ENCODE data around the gene CRYBG1.

The CRYBG1 gene, protein sequence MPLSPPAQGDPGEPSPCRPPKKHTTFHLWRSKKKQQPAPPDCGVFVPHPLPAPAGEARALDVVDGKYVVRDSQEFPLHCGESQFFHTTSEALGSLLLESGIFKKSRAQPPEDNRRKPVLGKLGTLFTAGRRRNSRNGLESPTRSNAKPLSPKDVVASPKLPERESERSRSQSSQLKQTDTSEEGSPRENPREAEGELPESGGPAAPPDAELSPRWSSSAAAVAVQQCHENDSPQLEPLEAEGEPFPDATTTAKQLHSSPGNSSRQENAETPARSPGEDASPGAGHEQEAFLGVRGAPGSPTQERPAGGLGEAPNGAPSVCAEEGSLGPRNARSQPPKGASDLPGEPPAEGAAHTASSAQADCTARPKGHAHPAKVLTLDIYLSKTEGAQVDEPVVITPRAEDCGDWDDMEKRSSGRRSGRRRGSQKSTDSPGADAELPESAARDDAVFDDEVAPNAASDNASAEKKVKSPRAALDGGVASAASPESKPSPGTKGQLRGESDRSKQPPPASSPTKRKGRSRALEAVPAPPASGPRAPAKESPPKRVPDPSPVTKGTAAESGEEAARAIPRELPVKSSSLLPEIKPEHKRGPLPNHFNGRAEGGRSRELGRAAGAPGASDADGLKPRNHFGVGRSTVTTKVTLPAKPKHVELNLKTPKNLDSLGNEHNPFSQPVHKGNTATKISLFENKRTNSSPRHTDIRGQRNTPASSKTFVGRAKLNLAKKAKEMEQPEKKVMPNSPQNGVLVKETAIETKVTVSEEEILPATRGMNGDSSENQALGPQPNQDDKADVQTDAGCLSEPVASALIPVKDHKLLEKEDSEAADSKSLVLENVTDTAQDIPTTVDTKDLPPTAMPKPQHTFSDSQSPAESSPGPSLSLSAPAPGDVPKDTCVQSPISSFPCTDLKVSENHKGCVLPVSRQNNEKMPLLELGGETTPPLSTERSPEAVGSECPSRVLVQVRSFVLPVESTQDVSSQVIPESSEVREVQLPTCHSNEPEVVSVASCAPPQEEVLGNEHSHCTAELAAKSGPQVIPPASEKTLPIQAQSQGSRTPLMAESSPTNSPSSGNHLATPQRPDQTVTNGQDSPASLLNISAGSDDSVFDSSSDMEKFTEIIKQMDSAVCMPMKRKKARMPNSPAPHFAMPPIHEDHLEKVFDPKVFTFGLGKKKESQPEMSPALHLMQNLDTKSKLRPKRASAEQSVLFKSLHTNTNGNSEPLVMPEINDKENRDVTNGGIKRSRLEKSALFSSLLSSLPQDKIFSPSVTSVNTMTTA (N-terminal part only)

GRCh38 chr6:106360410-106360988 lies at the start of gene CRYBG1:
Gene CRYBG1 (plus strand): TSS chr6:106360717. CDS start chr6:106360909, 192 bp downstream.
- peak in 40 of 42 donors; percentile 12 to 76 (median 52) for DNase-seq
- intact Hi-C loops (cut with DNase I): no loop called here

GRCh38 chr6:106315765-106316374 lies 44.6 kb upstream of the CRYBG1 start:
- intact Hi-C loops (cut with DNase I): no loop called here
- no peak for DNase-seq

GRCh38 chr6:106316375-106316766 lies 44.1 kb upstream of the CRYBG1 start:
- no peak for DNase-seq
- intact Hi-C loops (cut with DNase I): no loop called here

GRCh38 chr6:106318061-106318460 lies 42.5 kb upstream of the CRYBG1 start:
- intact Hi-C loops (cut with DNase I): no loop called here

DNA sequence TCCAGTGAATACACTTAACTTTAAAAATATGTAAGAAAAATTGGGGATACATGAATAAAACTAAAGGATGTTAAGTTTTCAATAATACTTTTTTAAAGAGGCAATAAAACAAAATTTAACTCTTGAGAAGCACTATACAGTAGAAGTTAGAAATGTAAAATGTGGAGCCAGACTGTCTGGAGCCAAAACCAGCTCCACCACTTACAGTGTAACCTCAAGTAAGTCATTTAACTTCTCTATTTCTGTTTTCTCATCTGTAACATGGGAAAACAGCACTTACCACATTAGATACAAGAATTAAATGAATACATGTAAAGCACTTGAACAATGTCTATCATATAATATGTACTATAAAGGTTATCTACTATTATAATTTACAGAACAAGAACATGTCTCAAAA lies 41.7 kb upstream of the CRYBG1 start:
- intact Hi-C loops (cut with DNase I): no loop called here
- no peak for DNase-seq

More at GRCh38 chr6:106318061-106318460, 42.5 kb upstream of the CRYBG1 start:
- no peak for DNase-seq

- intact Hi-C loops (cut with DNase I): no loop called here
These were observed 38.6 kb upstream of the CRYBG1 start for GRCh38 chr6:106321940-106322339.

GRCh38 chr6:106324726-106325335 lies 35.7 kb upstream of the CRYBG1 start:
- DNase-seq: no peak
- intact Hi-C loops (cut with DNase I): no loop called here

More at GRCh38 chr6:106321940-106322339, 38.6 kb upstream of the CRYBG1 start:
- DNase-seq: no peak

GRCh38 chr6:106325336-106326178 lies 35.0 kb upstream of the CRYBG1 start, which contains the start of gene ATG5:
Gene ATG5 (minus strand): TSS chr6:106325760. CDS start chr6:106316208, 9,552 bp downstream.
- intact Hi-C loops (cut with DNase I): no loop called here

DNA sequence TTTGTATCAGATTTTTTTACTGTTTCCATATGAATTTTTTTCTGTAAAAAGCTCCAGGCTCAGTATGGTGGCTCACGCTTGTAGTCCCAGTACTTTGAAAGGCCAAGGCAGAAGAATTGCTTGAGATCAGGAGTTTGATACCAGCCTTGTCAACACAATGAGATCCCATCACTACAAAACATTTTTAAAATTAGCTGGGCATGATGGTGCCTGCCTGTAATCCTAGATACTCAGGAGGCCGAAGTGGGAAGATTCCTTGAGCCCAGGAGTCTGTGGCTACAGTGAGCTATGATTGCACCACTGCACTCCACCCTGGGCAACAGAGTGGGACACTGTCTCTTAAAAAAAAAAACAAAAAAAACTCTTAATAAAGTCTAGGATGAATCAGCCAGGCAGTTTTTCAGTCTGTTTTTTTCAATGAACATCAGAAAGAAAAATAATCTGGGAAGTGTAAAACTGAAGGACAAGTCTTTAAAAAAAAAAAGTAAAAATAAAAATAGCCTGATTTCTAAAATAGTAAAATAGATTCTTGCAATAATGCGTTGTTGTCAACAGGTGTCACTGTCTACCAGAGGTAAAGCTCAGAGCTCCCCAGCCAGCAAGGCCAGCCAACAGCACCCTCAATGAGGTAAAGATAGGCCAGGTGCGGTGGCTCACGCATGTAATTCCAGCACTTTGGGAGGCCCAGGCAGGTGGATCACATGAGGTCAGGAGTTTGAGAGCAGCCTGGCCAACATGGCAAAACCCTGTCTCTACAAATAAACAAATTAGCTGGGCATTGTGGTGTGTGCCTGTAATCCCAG lies 25.7 kb upstream of the CRYBG1 start:
- intact Hi-C loops (cut with DNase I): loop anchor here (10.0 kb wide), 1 partner anchor 230 kb away; no protein-coding TSS in a partner anchor

More at GRCh38 chr6:106325336-106326178, 35.0 kb upstream of the CRYBG1 start, which contains the start of gene ATG5:
- peak; percentile 96 to 100 (median 99) for DNase-seq

GRCh38 chr6:106339334-106340029 lies 21.0 kb upstream of the CRYBG1 start:
- peak in 41 of 42 donors; percentile 3 to 84 (median 54) for DNase-seq
- intact Hi-C loops (cut with DNase I): loop anchor here (10.0 kb wide), 1 partner anchor 225 kb away; no protein-coding TSS in a partner anchor

More for the DNA sequence above, 25.7 kb upstream of the CRYBG1 start:
- DNase-seq: peak in 38 of 42 donors; percentile 7 to 69 (median 32)

GRCh38 chr6:106347219-106347618 lies 13.3 kb upstream of the CRYBG1 start:
- intact Hi-C loops (cut with DNase I): no loop called here
- DNase-seq: no peak

DNA sequence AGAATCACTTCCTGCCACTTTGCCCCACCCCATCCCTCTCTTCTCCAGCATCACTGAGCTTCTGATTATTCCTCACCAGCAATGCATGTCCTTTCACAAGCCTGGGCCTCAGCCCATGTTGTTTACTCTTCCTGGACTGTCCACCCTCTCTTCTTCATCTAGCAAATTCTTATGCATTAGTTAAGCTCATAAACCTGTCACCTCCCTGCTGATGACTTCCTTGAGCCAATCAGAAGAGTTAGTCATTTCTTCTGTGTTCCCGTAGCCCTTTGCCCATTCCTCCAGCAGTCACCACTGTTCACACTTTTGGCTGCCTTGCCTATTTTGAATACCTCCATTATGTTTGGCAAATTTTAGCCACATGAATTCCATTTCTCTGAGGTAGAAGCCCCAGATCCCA lies 4.1 kb upstream of the CRYBG1 start:
- DNase-seq: no peak
- intact Hi-C loops (cut with DNase I): no loop called here

DNA sequence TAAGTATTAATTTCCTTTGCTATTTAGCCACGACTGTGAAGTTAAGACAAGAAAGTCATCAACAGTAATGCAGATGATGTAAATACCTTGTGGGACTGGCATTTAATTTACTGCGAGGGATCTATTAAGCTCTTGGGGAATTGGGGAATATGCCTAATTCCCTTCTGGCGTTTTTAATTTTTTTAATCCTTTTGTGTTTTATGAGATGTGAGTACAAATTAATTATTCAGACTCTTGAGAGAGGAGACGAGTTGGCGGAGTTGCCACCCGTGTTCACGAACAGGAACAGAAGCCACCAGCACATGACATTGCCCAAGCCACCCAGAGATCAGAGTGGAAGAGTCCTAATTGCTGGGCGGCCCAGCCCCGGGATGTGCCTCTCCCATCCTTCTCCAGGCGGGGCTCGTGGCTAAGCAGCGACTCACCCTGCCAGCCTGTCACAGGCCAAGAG lies 533 bp upstream of the CRYBG1 start:
- peak in 1 of 42 donors; percentile 38 for DNase-seq
- intact Hi-C loops (cut with DNase I): no loop called here

GRCh38 chr6:106360989-106361430 lies 493 bp downstream of the CRYBG1 start:
- DNase-seq: peak in 10 of 42 donors; percentile 2 to 44 (median 10)
- intact Hi-C loops (cut with DNase I): no loop called here

All from head of caudate nucleus (tissue), 42 donors.